ENCODE results near the gene P2RX1. TPM values are rescaled to one million over a fixed set of nuclear protein-coding genes. Genes with fewer than 3 reads are reported as not detected.

The P2RX1 gene
- total RNA-seq, 1 donor from 2014 or later: not detected

- Mint-ChIP-seq H3K36me3 (ENCODE audit: unreplicated experiment) (no peaks in the 10 kb centered on the region), H3K27ac (ENCODE audit: unreplicated experiment) (peak overlapping the region; percentile 56)
- TF ChIP-seq, protein P1, sequence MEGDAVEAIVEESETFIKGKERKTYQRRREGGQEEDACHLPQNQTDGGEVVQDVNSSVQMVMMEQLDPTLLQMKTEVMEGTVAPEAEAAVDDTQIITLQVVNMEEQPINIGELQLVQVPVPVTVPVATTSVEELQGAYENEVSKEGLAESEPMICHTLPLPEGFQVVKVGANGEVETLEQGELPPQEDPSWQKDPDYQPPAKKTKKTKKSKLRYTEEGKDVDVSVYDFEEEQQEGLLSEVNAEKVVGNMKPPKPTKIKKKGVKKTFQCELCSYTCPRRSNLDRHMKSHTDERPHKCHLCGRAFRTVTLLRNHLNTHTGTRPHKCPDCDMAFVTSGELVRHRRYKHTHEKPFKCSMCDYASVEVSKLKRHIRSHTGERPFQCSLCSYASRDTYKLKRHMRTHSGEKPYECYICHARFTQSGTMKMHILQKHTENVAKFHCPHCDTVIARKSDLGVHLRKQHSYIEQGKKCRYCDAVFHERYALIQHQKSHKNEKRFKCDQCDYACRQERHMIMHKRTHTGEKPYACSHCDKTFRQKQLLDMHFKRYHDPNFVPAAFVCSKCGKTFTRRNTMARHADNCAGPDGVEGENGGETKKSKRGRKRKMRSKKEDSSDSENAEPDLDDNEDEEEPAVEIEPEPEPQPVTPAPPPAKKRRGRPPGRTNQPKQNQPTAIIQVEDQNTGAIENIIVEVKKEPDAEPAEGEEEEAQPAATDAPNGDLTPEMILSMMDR (IDR thresholded peaks at IDR 0.05): no peak
These were observed 28.9 kb downstream of the P2RX1 start for GRCh38 chr17:3887394-3887793.

DNA sequence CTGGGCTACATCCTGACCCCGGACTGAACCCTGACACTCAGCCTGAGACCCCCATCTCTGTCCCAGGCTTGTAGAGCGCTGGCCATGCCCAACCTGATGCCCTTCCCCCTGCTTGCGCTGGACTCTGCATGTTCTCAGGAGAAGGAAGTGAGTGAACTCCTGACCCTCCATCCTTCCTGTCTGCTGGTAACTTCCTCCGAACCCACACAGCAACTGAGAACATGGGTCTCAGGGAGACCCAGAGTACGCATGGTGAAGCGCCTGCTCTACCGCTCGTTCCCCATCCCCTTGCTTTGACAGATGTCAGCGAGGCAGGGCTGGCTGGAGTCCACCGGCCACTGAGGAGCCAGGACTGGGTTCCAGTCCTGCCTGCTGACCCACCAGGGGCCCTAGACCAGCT lies 29.5 kb downstream of the P2RX1 start:
- Mint-ChIP-seq H3K27me3 (ENCODE audit: unreplicated experiment) (no peaks in the 10 kb centered on the region), H3K4me1 (ENCODE audit: unreplicated experiment) (peaks cover 49% of the 10 kb centered on the region), H3K4me3 (ENCODE audit: unreplicated experiment) (no peak overlapping the region), H3K36me3 (ENCODE audit: unreplicated experiment) (no peaks in the 10 kb centered on the region), H3K9me3 (ENCODE audit: unreplicated experiment) (no peaks in the 10 kb centered on the region), H3K27ac (ENCODE audit: unreplicated experiment) (peak overlapping the region; percentile 56)
- DNase-seq (ENCODE audit: extremely low spot score, unreplicated experiment): no peak
- TF ChIP-seq, protein P1 (IDR thresholded peaks at IDR 0.05): no peak

More at GRCh38 chr17:3887394-3887793, 28.9 kb downstream of the P2RX1 start:
- Mint-ChIP-seq H3K9me3 (ENCODE audit: unreplicated experiment) (no peaks in the 10 kb centered on the region), H3K27me3 (ENCODE audit: unreplicated experiment) (no peaks in the 10 kb centered on the region), H3K4me3 (ENCODE audit: unreplicated experiment) (no peak overlapping the region), H3K4me1 (ENCODE audit: unreplicated experiment) (peaks cover 53% of the 10 kb centered on the region)
- DNase-seq (ENCODE audit: extremely low spot score, unreplicated experiment): no peak

DNA sequence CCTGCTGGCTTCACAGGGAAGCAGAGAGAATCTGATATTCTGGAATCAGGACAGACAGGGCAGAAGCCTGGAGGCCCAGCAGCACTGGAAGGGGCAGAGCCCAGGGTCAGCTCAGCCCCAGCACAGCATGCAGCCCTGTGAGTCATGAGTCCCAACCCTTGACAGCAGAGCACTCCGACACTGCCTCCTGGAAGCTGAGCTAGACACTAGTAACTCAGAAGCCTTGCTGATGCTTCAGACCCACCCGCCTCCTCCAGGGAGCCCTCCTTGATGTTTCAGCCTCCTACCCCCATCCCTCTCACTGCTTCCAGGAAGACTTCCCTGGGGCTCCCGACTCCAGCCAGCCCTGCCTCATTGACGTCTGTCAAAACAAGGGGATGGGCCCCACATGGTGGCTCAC lies 30.3 kb downstream of the P2RX1 start:
- Mint-ChIP-seq H3K27ac (ENCODE audit: unreplicated experiment) (peak overlapping the region; percentile 73), H3K27me3 (ENCODE audit: unreplicated experiment) (no peaks in the 10 kb centered on the region), H3K36me3 (ENCODE audit: unreplicated experiment) (no peaks in the 10 kb centered on the region), H3K4me3 (ENCODE audit: unreplicated experiment) (no peak overlapping the region), H3K9me3 (ENCODE audit: unreplicated experiment) (no peaks in the 10 kb centered on the region), H3K4me1 (ENCODE audit: unreplicated experiment) (peaks cover 40% of the 10 kb centered on the region)
- DNase-seq (ENCODE audit: extremely low spot score, unreplicated experiment): no peak
- TF ChIP-seq, protein P1 (IDR thresholded peaks at IDR 0.05): no peak

DNA sequence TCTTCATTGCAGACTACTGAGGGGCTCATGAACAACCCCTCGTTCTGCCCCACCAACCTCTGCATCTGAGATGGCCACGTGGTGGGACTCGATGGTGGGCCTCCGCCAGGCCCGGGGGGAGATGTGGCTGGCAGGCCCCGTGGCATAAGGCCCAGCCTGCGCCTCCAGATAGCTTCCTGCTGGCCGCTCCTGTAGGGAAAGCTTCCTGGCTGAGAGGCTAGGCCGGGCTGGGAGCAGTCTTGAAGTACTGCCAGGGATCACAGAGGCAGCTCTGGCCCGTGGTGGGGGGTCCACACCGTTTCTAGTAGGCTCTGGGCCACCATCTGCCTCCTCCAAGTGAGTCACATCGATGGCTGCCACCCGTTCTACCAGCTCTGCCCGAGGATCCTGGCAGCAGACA lies 31.0 kb downstream of the P2RX1 start:
- Mint-ChIP-seq H3K4me3 (ENCODE audit: unreplicated experiment) (no peak overlapping the region), H3K4me1 (ENCODE audit: unreplicated experiment) (peaks cover 33% of the 10 kb centered on the region), H3K9me3 (ENCODE audit: unreplicated experiment) (no peaks in the 10 kb centered on the region), H3K27ac (ENCODE audit: unreplicated experiment) (no peak overlapping the region), H3K36me3 (ENCODE audit: unreplicated experiment) (no peaks in the 10 kb centered on the region), H3K27me3 (ENCODE audit: unreplicated experiment) (no peaks in the 10 kb centered on the region)
- DNase-seq (ENCODE audit: extremely low spot score, unreplicated experiment): no peak
- TF ChIP-seq, protein P1 (IDR thresholded peaks at IDR 0.05): no peak

DNA sequence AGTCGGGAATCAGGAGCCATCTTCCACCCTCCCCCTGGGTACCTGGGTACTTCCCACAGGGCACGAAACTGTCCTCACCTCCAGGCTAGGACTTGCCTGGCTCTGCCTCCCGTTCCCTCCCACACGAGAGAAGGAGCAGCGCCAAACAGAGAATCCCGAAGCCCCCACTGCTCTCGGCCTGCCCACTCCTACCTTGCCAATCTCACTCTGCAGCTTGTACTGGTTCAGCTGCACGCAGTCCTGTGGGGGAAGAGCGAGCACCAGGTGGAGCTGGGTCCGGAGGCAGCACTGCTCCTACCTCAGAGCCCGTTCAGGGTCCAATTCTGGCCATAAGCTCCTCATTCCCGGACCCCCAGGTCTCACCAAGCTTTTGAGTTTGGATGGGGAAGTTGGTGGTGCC lies 32.1 kb downstream of the P2RX1 start:
- TF ChIP-seq, protein P1 (IDR thresholded peaks at IDR 0.05): no peak

More for the DNA sequence above, 32.1 kb downstream of the P2RX1 start:
- Mint-ChIP-seq H3K27me3 (ENCODE audit: unreplicated experiment) (no peaks in the 10 kb centered on the region), H3K4me1 (ENCODE audit: unreplicated experiment) (peaks cover 30% of the 10 kb centered on the region), H3K36me3 (ENCODE audit: unreplicated experiment) (no peaks in the 10 kb centered on the region), H3K9me3 (ENCODE audit: unreplicated experiment) (no peaks in the 10 kb centered on the region), H3K4me3 (ENCODE audit: unreplicated experiment) (no peak overlapping the region), H3K27ac (ENCODE audit: unreplicated experiment) (no peak overlapping the region)
- no peak for DNase-seq (ENCODE audit: extremely low spot score, unreplicated experiment)

Data from osteocyte (in vitro differentiated cells).